ENCODE measurements around the gene GPS1.

Gene GPS1

DNA sequence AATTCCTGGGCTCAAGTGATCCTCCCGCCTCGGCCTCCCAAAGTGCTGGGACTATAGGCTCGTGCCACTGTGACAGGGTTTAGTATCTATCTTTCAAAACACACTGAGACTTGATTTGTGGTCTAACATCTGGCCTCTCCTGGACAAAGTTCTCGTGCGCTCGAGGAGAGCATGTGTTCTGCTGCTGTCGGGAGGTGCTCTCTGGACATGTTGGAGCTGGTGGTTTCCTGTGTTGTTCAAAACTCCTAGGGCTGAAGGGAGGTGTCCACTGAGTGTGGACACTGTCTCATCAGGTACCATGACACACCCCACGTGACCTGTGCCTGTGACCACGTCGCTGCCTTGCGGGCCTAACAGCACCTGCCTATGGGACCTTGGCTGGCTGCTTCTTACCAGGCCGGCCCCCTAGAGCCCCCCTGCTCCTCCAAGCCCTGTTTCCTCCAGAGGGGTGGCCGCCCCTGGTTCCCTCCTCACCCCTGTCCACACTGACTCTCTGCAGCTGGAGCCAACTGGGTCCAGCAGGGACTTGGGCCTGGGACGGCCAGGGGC, 5.7 kb upstream of the GPS1 start:
- DNase-seq (ENCODE audit: low spot score) = no peak

- DNase-seq (ENCODE audit: low spot score) = no peak
Observed at GRCh38 chr17:82046903-82047302, 4.8 kb upstream of the GPS1 start.

DNA sequence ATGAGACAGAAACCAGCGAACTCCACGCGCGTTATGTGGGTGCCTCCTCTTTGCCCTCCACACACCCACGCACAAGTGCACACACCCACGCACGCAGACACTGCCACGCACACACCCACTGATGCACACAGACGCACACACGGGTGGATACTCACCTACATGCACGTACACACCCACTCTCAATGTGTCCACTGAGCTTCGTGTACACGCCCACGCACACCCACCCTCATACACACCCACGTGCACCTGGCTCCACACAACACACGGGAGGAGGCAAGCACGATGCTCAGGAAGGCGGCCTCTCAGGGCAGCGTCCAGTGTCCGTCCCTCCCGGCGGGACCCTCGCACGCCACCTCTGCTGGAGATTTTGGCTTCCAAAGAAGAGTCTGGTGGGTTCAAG, 4.3 kb upstream of the GPS1 start:
- no peak for DNase-seq (ENCODE audit: low spot score)

DNA sequence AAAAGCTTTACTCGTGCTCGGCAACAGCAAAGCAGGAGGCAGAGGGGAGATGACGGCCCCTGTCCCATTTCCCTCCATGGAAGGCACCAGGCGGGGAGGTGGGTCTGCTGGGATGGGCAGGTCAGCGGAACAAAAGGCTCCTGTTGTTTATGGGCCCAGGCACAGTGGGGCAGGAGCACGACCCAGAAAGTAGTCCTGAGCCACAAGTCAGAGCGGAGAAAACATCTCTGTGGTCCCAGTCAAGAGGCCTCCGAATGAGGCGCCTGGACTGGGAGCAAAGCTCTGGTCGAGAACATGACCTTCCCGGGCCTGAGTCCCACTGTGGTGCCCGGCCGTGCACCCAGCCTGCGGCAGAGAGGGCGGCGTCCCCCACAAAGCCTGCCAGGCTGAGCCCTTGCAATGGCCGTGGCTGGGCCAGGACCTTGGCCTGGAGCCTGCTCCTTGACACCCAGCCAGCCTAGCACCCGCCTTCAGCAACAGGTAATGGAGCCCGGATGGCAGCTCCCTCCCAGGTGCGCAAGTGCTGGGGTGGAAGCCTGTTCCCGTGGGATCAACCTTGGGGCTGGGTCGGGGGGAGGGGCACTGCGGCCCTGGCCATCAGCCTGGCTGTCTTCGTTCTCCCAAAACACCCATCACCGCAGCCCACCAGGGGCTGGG, 3.7 kb upstream of the GPS1 start:
- DNase-seq (ENCODE audit: low spot score) = no peak

DNA sequence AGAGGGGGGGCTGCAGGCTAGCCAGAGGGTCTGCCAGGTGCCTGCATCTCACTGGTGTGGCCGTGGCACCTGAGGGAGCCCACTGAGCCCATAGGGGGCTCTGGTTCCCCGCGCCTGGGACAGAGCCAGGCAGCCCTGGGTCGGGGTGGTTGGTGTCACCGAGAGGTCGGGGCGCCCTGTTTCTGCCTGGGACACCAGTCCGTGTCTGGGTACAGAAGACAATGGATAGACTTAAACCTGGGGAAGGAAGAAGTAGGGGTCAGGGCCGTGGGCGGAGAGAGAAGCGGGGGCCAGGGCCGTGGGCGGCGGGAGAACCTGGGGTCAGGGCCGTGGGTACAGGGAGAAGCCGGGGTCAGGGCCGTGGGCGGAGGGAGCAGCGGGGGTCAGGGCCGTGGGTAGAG, 3.1 kb upstream of the GPS1 start:
- no peak for DNase-seq (ENCODE audit: low spot score)

DNA sequence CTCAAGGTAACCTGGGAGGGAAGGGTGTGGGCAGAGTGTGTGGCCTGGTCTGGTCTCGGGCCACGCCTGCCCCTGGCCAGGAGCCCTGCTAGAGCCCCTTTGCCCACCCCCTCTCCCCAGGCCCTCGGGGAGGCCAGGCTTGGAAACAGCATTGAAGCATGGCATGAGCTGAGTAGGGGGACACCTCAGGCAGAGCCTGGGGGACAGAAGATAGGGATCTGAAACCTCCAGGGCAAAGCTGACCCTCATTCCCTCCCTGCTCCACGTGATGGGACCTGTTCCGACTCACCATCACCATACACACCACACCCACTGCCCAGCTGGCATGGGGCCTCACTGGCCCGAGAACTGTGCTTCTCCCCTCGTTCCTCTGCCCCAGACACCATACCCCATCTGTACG, 2.6 kb upstream of the GPS1 start:
- no peak for DNase-seq (ENCODE audit: low spot score)

DNA sequence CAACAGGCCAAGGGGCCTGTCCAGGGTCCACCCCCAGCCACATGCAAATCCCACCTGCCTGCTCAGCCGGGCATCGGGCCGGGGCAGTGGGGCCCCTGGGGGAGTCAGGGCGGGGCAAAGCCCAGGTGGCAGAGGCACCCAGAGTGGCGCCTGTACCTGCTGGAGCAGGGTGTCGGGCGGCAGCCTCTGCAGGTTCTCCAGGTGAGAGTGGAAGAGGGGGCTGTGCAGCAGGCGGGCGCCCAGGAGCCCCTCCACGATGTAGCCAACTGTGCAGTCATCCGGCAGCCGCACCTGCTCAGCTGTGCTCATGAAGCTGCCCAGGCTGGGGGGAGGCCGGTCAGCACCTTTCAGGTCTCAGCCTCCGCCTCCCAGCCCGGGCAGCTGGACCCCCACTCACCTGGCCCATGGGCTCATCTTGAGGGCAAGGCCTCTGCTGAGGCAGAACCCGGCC, 2.2 kb upstream of the GPS1 start:
- DNase-seq (ENCODE audit: low spot score) = no peak

GRCh38 chr17:82050152-82050760, 1.4 kb upstream of the GPS1 start:
- DNase-seq (ENCODE audit: low spot score) = no peak

GRCh38 chr17:82050761-82051641, 697 bp upstream of the GPS1 start:
- DNase-seq (ENCODE audit: low spot score) = no peak

DNA sequence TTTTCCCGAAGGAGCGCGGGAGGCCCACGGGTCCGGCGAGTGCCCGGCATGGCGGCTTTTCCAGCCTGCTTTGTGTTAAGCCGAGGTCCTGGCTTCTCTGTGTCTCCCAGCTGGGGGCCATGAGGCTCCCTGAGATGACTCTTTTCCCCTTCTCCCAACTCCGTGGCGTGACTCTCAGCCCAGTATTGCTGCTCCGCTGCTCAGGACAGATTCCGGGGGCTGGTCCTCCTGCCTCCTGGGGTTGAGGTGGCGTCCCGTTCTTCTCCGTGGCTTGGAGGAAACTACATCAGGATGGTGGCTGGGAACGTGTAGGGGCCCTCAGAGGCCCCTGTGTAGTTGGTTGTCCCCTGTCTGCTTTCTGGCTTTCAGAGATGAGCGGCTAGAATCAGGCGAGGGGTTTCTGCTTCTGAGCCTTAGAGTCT, 951 bp downstream of the GPS1 start:
- DNase-seq (ENCODE audit: low spot score) = no peak

- no peak for DNase-seq (ENCODE audit: low spot score)
Observed at GRCh38 chr17:82053130-82053529, 1.4 kb downstream of the GPS1 start.

- no peak for DNase-seq (ENCODE audit: low spot score)
Observed at GRCh38 chr17:82053556-82054263, 2.0 kb downstream of the GPS1 start.

GRCh38 chr17:82054351-82055022, 2.8 kb downstream of the GPS1 start:
- no peak for DNase-seq (ENCODE audit: low spot score)

DNA sequence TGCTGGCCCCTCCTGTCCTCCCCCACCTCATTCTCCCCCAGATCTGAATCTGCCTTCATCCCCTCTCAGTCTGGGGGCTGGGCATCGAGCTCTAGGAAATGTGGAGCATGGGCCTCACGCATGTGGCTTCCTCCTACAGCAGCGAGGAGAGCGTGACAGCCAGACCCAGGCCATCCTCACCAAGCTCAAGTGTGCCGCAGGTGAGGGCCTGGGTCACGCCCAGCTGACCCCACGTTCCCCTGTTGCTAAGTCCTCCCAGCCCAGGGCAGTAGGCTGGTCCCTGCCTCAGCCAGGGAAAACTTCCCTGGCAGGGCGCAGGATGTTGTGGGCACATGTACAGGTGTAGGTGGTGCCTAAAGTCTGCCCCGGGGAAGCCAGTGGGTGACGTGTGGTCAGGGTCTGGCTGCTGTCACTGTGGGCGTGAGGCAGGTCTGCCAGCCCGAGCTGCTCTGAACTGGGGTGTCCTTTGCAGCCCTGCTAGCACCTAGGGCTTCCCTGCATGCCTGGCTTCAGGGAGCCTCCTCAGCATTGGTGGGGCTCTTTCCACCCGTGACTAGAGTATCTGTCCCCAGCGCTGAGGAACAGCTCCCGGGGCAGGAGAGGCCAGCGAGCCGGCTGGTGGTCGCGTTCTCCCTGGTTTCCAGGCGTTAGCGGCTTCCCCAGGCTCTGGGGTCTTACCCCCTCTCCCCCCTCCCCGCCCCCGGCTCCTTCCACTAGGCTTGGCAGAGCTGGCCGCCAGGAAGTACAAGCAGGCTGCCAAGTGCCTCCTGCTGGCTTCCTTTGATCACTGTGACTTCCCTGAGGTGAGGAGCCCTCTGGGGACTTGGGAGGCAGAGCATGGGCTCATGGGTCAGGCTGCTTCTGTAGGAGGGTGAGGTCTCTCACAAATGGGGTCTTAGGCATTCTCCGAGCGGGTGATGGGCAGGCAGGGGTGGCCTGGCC, 3.6 kb downstream of the GPS1 start:
- DNase-seq (ENCODE audit: low spot score) = no peak

DNA sequence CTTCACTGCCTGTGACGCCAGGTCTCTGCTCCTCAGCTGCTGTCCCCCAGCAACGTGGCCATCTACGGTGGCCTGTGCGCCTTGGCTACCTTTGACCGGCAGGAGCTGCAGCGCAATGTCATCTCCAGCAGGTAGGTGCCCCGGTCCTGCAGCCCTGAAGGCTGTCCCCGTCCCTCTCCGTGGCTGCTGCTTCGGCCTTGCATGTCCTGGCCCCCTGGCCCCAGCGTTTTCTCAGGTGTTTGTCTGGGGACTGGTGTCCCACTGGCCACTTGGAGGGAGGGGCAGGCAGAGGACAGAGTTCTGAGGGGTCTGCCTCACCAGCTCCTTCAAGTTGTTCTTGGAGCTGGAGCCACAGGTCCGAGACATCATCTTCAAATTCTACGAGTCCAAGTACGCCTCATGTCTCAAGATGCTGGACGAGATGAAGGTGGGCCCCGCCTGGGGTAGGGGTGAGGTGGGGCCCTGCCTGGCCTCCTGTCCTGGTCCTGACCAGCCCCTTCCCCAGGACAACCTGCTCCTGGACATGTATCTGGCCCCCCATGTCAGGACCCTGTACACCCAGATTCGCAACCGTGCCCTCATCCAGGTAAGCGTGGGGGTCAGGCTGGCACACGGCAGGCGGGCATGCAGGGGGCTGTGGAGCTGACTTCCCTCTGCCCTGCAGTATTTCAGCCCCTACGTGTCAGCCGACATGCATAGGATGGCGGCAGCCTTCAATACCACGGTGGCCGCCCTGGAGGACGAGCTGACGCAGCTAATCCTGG, 4.4 kb downstream of the GPS1 start:
- DNase-seq (ENCODE audit: low spot score) = no peak

DNA sequence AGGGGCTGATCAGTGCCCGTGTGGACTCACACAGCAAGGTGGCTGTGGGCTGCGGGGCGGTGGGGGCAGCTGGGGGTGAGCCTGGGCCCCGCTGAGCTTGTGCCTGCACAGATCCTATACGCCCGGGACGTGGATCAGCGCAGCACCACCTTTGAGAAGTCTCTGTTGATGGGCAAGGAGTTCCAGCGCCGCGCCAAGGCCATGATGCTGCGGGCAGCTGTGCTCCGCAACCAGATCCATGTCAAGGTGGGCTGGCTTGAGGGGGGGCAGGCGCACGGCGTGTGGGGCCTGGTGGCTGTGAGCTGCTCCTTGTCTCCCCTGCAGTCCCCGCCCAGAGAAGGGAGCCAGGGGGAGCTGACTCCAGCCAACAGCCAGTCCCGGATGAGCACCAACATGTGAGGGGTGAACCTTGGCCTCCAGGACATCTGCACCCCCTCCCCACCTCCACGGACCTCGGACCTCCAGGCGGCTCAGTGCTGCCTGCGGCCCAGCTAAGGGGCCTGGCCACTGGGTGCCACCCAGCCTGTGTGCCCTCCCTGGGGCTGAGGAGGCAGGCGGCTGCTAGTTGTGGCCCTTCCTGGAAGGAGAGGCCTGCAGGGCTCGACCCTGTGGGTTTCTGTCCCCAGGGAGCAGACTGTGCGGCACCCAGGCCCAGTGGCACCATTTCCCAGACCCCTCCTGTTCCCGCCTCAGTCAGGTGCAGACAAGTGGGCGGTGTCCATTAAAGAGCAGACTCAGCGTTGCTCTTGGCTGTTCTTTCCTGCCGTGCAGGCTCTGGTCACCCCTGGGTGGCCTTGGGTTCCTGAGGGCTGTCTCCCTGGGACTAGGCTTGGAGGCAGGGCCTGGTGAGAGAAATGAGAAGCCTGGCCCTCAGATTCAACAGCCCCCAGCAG, 5.3 kb downstream of the GPS1 start:
- no peak for DNase-seq (ENCODE audit: low spot score)

DNA sequence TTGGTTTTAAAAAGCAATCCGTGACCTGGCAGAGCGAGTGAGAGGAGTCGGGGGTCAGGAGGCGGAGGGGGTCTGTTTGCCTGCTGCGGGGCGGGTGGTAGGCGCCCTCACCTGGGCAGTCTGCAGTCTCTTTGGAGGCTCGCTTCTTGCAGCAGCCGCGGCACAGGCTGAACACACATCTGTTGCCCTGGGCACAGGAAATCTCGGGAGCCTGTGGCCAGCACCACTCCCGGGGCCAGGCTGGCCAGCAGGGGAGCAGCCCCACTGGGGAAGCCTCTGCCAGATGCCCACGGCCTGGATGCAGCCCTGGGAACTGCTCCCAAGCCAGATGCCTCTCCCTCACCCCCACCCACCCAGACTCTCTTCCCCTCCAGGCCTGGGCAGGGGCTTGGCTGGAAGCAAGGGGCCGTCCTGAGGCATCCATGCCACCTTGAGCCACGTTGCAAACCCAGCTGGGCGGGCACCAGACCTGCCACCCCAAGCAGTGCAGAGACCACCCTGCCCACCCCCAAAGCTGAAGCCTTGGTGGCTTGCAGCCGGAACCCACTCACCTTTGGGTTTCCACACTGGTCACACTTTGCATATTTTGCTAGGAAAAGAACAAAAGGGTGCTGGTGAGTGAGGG, 6.6 kb downstream of the GPS1 start:
- no peak for DNase-seq (ENCODE audit: low spot score)

DNA sequence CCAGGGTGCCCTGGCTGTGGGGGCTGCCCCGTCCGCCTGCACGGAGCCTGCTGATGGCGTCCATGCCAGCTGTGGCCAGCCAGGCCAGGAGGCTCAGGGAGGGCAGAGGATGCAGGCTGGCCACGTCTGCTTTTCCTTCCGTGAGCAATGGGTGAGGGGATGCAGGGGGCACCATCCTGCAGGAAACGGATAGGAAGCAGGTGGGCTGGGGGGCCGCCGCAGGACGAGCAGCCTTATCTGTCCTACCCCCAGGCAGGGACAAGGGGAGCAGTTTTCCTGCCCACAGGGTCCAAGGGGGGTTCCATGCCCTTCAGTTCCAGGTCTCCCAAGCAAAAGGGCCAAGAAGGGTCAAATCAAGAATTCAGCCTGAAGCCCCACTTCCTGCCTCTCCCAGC, 7.2 kb downstream of the GPS1 start:
- no peak for DNase-seq (ENCODE audit: low spot score)
